HK-2 (cell line): ENCODE measurements around the gene ZNF330.

Experiments used
- DNase-seq: peaks from one replicate; pipeline ENCODE4 v3.0.0-alpha.2; 2018; ENCODE audit not compliant: unreplicated experiment

ZNF330 gene

GRCh38 chr4:141233673-141234072, 13.0 kb downstream of the ZNF330 start:
- DNase-seq = no peak

GRCh38 chr4:141238186-141238585, 17.5 kb downstream of the ZNF330 start:
- DNase-seq = no peak

GRCh38 chr4:141240259-141240658, 19.6 kb downstream of the ZNF330 start:
- DNase-seq = no peak

GRCh38 chr4:141240671-141241070, 20.0 kb downstream of the ZNF330 start:
- DNase-seq = no peak

- DNase-seq = no peak
Observed at GRCh38 chr4:141241986-141242385, 21.3 kb downstream of the ZNF330 start.

- no peak for DNase-seq
Observed at GRCh38 chr4:141244419-141244818, 23.7 kb downstream of the ZNF330 start.

- no peak for DNase-seq
Observed at GRCh38 chr4:141246243-141246642, 25.5 kb downstream of the ZNF330 start.

GRCh38 chr4:141246683-141247429, 26.2 kb downstream of the ZNF330 start:
- DNase-seq = no peak

GRCh38 chr4:141247430-141247780, 26.7 kb downstream of the ZNF330 start:
- no peak for DNase-seq

- no peak for DNase-seq
Observed at GRCh38 chr4:141248029-141248428, 27.3 kb downstream of the ZNF330 start.

GRCh38 chr4:141248486-141248885, 27.8 kb downstream of the ZNF330 start:
- no peak for DNase-seq

- no peak for DNase-seq
Observed at GRCh38 chr4:141254326-141254725, 33.6 kb downstream of the ZNF330 start.

GRCh38 chr4:141255016-141255415, 34.3 kb downstream of the ZNF330 start:
- DNase-seq = no peak

GRCh38 chr4:141258558-141258957, 37.9 kb downstream of the ZNF330 start:
- no peak for DNase-seq

GRCh38 chr4:141275834-141276233, 55.1 kb downstream of the ZNF330 start:
- no peak for DNase-seq

- DNase-seq = no peak
Observed at GRCh38 chr4:141283152-141283551, 62.5 kb downstream of the ZNF330 start.

GRCh38 chr4:141283563-141283962, 62.9 kb downstream of the ZNF330 start:
- DNase-seq = no peak
